Bone marrow (tissue), 2 donors: Measurements from ENCODE around the gene GRIA3.

Experiments
- DNase-seq, 2 donors: peaks; one replicate each; lab custom pipeline; 2025; lab: John Stamatoyannopoulos, UW

The GRIA3 gene

DNA sequence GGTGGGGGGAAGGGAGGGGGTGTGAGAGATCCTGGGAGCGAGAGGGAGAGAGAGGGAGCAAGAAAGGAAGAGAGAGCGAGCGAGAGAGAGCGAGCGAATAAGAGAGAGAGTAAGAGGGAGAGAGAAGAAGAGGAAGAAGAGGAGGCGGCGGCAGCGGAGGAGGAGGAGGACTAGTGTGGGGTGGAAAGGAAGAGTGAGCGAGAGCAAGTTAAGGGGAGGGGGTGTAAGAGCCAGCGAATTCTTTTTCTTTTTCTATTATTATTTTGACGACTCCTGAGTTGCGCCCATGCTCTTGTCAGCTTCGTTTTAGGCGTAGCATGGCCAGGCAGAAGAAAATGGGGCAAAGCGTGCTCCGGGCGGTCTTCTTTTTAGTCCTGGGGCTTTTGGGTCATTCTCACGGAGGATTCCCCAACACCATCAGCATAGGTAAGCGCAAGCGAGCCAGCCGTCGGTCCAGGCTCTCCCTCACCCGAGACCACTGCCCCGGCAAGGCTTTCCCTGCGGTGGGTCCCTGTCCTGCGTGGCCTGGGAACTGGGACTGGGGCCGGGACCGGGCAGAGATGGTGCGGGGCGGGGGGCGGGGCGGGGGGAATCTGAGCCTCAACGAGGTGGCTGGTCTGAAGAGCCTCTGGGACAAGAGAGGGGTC, at the start of gene GRIA3:
GRIA3 (plus strand) TSS at position 60 of the 647 bp plus-strand sequence; CDS start at position 318, 258 bp downstream.
- DNase-seq = no peak

DNA sequence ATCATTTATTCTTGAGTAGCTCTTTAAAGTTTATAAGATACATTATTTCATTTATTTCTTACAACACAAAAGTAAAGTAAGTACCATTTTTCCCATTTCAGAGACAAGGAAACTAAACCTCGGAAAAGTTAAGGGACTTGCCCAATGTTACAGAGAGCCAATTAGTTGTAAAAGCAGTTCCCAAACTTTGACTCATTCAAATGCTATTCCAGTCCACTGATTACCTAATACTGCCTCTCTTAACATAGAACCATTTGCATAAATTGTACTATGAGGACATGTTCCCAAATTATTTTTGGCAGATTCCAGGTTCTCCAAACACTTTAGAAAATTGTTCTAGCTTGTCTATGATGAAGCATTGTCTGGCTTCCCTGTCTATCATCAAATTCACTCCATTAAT, 45.6 kb upstream of the GRIA3 start:
- DNase-seq = no peak

DNA sequence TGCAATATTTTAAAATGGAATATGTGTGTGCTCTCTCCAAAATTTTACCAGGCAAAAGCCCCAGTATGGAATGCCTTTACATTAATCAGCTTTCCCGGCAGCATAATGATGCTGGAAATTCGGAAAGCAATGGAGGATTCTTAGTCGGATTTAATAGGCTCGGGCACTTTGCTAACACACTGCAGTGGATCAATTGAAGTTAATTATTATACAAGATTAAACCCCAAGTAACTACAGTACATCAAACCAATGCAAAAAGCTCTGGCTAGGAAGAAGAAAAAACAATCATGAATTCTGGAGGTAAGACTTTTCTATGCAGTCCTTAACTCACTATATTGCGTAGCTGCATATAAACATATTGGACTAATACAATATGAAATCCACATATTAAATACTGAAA, 43.6 kb upstream of the GRIA3 start:
- no peak for DNase-seq

DNA sequence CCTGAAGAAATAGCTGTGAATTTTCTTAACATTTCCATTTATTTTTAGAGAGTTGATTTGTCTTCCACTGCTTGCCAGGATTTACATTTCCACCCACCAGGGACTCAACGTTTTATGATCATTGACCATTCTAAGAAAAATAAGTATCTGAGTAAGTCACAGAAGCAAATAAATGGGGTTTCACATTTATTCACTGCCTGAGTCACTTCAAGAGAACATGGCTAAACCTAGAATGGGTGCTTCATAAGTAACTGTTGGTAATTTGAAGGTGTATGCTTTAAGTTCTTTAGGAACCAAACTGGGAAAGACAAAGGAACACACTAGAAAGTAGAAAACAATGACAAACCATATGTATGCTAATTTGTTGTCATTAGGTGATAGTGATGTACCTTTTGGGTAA, 43.2 kb upstream of the GRIA3 start:
- DNase-seq = no peak

DNA sequence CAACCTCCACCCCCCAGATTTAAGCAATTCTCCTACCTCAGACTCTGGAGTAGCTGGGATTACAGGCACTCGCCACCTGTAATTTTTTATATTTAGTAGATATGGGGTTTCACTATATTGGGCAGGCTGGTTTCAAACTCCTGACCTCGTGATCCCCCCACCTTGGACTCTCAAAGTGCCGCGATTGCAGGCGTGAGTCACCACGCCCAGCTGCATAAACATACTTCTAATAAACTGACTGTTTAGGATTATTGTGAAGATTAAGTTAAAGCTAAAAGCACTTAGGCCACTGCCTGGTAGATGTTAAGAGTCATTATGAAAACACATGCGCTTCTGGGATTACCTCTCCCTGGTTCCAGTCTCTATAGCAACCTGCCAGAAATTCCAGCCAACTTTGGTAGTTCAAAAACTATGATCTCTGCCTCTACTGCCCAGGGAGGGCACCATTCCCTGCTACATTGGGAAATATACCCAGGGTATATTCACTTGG, 30.2 kb upstream of the GRIA3 start:
- no peak for DNase-seq

DNA sequence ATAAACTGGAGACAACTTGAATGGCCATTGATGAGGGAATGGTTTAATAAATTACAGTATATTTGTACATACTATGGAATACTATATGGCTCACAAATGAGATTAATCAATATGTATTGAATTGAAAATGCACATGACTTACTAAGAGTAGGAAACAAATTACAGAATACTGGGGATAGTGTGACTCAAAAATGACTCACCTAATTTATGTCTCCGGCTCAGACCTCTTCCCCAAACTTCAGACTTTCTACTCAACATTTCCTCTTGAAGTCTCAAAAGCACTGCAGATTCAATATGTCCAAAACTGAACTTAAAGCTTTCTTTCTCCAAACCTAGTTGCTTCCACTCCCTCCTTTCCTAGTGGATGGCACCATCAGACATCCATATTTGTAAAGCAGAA, 28.8 kb upstream of the GRIA3 start:
- no peak for DNase-seq

DNA sequence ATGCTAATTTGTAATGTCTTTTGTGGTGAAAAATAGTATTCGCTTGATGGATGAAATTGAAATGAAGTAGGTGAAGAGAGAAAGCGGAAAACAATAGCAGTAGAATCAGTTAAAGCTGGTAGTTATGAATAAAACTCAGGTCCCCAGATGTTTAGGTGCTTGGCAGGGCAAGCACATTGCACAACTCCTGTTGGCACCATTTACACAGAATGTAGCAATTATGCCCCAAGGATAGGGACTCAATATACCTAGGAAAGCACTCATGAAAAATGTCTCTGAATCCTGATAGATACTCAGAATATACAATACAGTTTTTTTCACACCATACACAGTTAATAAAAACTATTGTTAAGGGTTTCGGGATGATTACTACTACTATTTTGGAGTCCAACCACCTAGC, 26.5 kb upstream of the GRIA3 start:
- DNase-seq = no peak

DNA sequence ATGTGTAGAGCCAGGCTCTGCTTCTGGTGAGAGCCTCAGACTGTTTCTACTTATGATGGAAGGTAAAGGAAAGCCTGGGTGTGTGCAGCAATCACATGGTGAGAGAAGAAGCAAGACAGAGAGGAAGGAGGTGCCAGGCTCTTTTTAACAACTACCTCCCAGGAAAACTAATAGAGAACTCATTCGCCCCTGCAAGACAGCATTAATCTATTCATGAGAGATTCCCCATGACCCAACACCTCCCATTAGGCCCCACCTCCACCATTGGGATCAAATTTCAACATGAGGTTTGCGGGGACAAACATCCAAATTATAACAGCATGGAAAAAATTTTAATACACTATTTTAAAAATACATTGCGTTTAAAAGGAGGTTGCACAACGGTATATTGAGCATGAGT, 24.7 kb upstream of the GRIA3 start:
- no peak for DNase-seq

DNA sequence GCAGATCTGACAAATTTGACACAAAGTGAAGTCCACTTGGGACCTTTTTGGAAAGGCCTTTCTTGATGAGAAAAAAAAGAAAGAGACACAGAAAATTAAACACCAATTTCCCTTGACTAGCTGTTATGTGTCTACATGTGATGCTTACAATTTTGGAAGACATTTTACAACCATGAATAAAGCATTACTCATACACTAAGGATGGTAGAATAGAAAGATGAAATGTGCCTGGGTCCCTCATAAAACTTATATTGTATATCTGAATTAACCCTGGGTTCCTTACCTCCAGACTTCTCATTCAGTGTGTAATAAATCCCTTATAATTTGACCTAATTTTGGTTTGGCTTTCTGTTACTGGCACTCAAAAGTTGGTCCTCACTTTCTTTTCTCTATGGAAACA, 16.5 kb upstream of the GRIA3 start:
- no peak for DNase-seq

DNA sequence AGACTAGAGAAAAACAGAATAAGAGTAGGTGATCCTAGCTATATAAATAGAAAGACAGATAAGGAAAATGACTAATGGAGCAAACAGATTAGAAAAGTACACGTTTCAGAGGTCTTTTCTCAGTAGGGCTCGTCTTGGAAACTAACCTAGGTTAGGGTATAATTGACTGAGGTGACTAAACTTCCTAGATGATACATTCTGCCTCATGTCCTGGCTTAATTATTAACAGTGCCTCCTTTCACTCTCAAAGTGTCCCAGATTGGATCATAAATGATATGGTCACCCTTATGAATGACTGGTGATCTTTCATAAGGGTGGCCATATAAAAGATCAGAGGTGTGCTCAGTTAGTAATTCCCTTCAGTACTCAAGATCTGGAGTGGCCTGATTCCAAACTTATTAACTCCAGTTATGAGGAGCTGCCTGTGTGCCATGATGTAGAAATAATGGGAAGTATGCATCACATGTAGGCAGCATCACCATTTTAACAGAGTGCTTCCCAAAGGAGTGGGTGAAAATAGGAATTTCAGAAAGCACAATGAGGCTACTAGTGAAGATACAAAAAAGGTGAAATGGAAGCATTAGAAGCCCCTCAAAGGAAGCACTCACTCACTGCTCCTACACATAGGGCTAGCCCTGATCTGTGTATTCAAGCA, 14.7 kb upstream of the GRIA3 start:
- no peak for DNase-seq

DNA sequence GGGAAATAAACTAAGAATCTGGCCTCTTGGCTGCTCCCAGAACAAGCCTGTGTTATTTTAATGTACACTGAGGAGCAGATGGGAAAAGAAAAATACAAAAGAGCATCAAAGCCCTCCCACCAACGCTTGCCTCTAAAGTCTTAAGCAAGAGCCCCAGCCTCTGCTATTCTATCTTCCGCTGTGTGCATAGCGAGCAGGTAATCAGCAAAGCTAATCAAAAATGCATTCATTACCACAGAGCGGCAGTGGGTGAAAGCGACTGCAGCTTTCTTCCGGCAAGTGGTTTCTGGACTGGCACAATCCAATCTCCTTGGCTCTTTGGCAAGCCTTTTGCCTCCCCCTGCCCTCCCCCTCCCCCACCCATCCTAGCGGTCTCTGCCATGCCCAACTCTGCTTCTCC, 13.5 kb upstream of the GRIA3 start:
- DNase-seq = no peak

DNA sequence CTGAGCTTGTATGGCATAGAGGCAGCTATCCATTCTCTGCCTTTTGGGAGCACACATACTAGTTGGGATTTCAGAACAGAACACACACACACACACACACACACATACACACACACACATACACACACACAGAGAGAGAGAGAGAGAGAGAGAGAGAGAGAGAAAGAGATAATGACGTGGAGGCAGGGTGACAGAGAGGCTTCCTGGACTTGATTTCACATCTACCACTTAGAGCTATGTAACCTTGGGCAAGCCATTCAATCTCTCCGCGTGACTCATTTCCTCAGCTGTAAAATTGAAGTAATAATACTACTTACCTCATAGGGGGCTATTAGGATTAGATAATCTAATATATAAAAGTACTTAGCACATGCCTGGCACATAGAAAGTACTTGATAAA, 12.3 kb upstream of the GRIA3 start:
- DNase-seq = no peak

DNA sequence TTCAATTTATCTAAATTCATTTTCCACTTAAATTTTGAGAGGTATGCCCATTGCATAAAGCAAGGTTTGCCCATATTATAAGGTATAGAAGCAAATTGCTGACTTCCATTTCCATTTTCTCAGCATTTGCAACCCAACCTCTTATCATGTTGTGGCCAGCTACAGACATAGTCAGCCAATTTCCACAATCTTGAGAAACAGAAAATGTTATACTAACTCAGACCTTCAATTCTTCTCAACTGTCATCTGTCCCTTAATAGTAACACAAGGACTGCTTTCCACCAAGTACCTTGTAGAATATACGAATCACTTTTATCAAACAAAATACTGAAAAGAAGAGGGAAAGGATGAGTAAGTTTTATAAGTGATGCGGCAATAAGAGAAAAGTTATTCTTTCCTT, 11.2 kb upstream of the GRIA3 start:
- no peak for DNase-seq

DNA sequence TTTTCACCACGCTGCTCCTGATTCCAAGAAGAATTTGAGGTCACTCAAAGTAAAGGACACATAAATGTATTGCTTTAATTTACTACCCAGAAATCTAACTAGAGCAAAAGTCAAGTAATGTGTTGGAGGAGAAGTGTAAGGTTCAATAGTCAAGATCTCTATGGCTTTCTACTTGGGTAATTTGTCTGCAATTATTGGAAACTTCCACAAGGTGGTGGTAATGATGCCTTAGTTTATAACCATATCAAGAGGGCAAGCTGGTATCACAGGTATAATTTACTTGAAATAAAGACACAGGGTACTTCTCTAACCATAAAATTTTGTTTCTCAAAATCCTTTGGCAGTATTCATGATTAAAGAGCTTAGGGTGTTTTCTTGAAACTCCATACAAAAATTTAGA, 10.2 kb upstream of the GRIA3 start:
- DNase-seq = no peak

DNA sequence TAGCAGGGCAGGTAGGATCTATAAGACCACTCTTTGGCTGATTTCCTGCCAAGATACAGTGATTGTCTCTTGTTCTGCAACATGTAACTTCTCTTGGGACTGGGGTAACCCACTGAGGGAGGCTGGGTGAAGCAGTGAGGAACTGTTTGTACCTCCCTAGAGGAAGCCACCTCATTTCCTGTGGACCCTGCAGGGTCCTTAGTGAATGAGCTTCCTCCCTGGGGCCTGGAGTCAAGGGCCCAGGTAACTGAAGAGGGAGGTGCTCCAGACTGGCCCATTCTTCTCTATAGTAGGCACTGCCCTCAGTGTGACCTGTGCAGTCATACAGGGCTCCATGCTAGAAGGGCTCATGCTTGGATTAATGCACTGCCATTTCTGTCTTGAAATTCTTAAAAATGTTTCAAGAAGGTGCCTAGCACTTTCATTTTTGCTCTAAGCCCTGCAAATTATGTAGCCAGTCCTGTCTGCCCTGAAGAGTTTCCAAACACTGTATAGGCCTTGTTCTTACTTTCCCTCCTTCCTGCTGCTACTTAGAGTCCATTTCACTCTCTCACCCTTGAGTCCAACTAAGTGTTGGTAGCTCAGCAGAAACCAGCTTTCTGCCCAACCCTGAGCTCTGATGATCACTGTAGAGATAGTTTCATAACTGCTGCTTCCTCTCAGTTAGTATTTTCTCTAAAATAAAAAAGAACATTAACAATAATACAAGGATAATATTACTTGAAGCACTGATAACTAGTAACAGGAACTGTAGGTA, 8.5 kb upstream of the GRIA3 start:
- no peak for DNase-seq

DNA sequence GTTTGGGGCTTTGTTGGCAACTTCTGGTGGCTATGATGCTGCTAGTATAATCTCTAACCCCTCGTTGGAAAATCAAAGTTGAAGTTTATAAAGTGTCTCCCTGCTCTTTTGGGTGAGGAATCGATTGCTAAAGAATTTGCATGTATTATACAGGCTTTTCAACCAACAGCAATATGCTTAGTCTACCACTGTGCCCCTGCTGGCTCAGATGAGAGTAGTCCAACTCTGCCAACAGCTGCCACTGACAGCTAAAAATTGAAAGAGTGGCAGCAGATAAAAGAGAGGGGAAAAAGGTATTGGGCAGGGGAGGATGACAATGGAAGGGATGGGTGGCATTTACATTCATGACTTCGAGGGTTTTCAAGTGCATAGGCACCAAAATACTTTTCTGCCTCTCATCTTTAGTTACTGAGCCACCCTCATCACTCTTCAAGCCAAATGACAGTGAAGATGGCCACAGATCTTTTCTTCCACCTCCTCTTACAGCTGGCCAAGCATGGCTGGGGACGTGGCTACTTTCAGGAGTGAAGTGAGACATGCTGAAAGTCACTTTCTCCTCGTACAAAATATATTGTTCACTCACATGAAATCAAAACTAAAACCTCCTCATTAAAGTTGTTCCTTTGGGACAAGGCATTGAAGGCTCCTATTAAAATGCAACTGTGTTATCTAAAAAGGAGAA, 2.7 kb upstream of the GRIA3 start:
- no peak for DNase-seq

DNA sequence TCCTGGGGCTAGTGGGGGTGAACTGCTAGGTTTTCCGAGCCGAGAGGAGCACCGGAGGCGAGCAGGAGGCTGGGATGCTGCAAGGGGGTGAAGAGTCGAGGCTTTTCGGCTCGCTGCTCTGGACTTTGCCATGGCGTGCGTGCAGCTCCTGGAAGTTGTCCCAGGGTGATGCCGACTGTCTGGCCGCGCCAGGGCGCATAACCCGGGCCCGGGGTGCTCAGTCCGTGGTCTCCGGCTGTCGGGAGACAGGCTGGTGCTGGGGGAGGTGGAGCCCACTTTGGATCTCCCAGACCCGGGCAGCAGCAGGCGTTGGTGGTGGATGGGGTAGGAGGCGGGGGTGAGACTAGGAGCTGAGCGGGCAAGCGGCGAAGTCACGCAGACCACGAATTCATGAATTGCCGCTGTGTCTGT, 793 bp downstream of the GRIA3 start:
- no peak for DNase-seq

DNA sequence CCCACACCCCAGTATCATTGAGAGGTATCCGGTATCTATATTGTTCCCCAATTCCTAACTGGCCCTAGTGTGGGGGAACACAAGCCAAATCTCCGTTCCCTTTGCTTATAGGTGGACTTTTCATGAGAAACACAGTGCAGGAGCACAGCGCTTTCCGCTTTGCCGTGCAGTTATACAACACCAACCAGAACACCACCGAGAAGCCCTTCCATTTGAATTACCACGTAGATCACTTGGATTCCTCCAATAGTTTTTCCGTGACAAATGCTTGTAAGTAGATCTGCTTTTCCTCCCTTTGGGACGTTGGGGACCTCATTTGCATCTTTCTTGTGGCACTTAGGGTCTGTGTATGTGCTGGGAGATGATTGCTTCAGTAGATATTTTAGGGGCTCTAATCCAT, 1.6 kb downstream of the GRIA3 start:
- no peak for DNase-seq

DNA sequence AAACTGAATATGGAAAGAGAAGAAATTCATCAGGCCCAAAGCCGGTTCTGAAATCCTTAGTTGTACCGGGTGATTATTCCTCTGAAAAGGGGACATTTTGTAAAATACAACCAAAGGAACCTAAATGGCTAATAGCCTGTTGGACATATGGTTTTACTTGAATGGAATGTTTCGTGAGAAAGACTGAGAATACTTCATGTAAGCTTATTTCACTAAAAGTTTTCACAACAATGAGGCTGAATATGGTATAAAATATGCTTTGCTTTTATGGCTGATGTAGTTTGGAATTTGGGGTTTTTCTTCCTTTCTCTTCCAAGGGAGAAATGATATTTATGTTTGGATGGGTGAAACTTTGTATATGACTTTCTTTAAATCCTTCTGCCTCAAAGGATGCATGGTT, 2.7 kb downstream of the GRIA3 start:
- DNase-seq = no peak

DNA sequence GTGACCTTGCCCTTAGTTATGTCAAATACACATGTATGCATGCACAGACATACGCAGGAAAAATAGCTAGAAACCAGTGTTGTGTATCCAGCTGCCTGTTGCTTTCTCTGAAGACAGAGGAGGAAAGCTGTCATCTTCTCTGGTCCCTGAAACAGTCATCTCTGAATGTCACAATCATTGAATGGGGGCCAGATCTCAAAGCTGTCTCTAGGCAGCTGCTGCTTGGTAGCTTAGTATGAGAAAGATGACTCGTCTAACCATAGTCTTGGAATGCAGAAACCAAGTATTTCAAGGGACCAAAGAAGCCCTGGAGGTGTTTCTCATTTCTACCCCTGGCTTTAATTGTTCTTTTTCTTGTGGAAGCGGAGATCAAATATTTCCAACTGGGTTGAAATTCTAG, 4.0 kb downstream of the GRIA3 start:
- no peak for DNase-seq

DNA sequence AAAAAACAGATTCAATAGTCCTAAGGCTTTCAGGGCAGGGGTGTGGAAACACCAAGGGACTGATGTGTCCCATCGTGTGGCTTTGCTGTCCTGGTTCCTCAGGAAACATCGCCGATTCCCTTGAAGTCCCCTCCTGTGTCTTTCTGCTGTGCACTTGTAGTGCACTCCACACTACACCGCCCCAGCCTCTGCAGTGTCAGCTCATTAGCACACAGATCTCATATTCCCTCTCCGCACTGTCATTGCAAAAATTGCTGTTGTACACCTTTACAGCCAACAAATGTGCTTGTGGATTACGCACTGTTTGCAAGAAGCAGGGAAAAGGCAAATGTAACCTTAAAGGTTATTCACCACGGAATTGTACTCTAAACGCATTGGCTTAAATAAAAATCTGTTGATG, 5.3 kb downstream of the GRIA3 start:
- DNase-seq = no peak

DNA sequence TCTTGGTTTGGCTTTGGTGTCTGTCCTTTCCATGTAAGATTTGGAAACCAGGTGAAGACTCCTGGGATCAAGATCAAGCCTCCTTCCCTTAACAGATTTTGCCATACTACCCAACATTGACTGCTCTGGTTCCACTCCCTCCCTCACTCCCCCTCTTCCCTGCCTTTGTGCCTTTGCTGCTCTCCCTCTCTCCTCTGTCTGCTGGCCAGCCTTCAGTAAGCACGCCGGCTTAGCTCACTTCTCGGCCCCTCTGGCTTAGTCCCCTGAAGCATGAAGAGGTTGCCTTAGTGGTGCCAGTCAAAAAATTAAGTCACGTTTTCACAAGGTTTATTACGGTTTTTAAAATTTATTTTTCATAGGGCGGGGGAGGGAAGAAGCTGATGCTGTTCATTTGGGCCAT, 6.0 kb downstream of the GRIA3 start:
- no peak for DNase-seq

DNA sequence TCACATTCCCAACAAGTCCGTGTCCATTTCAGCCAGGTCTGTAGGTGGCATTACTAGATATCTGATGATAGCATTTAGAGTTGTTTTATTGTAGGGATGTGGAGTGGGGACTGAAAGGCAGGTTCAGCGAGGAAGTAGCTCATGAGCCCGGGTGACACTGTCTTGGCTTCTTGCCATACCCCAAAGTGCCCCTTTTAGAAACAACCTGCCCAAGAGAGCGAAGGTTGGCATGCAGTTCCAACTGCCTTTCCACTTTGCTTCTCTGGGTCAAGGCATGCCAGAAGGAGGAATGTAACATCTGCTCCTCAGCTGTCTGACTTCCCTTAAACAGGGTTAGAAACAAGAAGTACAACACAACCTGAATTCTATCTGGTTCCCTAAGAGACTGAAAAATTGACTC, 9.0 kb downstream of the GRIA3 start:
- no peak for DNase-seq
